H9 (cell line): Measurements from ENCODE around the gene VPS39. TPM values are rescaled to one million over a fixed set of nuclear protein-coding genes. Genes with fewer than 3 reads are reported as not detected.

Experiments used
- DNase-seq: peaks from one replicate; pipeline ENCODE4 v3.0.0-alpha.2; 2017
- H2AFZ ChIP-seq: one replicate; pipeline ENCODE4 v1.6.1; 2013; ENCODE audit warnings: mild to moderate bottlenecking, low read length, control low read depth, moderate library complexity
- H2AK5ac ChIP-seq: 2 replicates; pipeline ENCODE4 v1.6.1; 2013; ENCODE audit warnings: low read length, control low read depth, mixed read lengths; ENCODE audit not compliant: insufficient read length
- H2BK120ac ChIP-seq: one replicate; pipeline ENCODE4 v1.6.1; 2013; ENCODE audit warnings: low read depth, mild to moderate bottlenecking, low read length, control low read depth, inconsistent platforms; ENCODE audit not compliant: poor library complexity, severe bottlenecking
- H2BK12ac ChIP-seq: 2 replicates; pipeline ENCODE4 v1.6.1; 2013; ENCODE audit warnings: low read length, control low read depth, mixed read lengths, low read depth; ENCODE audit not compliant: insufficient read length
- H2BK15ac ChIP-seq: 2 replicates; pipeline ENCODE4 v1.6.1; 2013; ENCODE audit warnings: low read depth, low read length, control low read depth
- H2BK20ac ChIP-seq: one replicate; pipeline ENCODE4 v1.6.1; 2013; ENCODE audit warnings: low read depth, mild to moderate bottlenecking, low read length, control low read depth, inconsistent platforms; ENCODE audit not compliant: poor library complexity, severe bottlenecking
- H2BK5ac ChIP-seq: 2 replicates; pipeline ENCODE4 v1.6.1; 2013; ENCODE audit warnings: low read length, control low read depth, mixed read lengths; ENCODE audit not compliant: insufficient read length
- H3K14ac ChIP-seq: 2 replicates; pipeline ENCODE4 v1.6.1; 2013; ENCODE audit warnings: low read length, control low read depth; ENCODE audit not compliant: insufficient read depth
- H3K18ac ChIP-seq: 2 replicates; pipeline ENCODE4 v1.6.1; 2013; ENCODE audit warnings: low read depth, mild to moderate bottlenecking, mixed read lengths, low read length, control low read depth; ENCODE audit not compliant: insufficient read length
- H3K23ac ChIP-seq: 2 replicates; pipeline ENCODE4 v1.6.1; 2013; ENCODE audit warnings: low read length, control low read depth, mixed read lengths, low read depth; ENCODE audit not compliant: insufficient read length
- H3K23me2 ChIP-seq: 2 replicates; pipeline ENCODE4 v1.6.1; 2013; ENCODE audit warnings: low read depth, mild to moderate bottlenecking, mixed read lengths, low read length, control low read depth; ENCODE audit not compliant: insufficient read length, poor library complexity, severe bottlenecking
- H3K27ac ChIP-seq: 2 replicates; pipeline ENCODE4 v1.5.1; 2013; ENCODE audit warnings: low read length, control low read depth, mixed read lengths, low read depth; ENCODE audit not compliant: insufficient read length
- H3K27me3 ChIP-seq: 2 replicates; pipeline ENCODE4 v1.6.1; 2013; ENCODE audit warnings: low read length, control low read depth, inconsistent platforms; ENCODE audit not compliant: insufficient read depth
- H3K4ac ChIP-seq: 2 replicates; pipeline ENCODE4 v1.6.1; 2013; ENCODE audit warnings: low read depth, mild to moderate bottlenecking, control low read depth, inconsistent platforms, low read length, moderate library complexity
- H3K4me1 ChIP-seq: 2 replicates; pipeline ENCODE4 v1.6.1; 2013; ENCODE audit warnings: low read length, control low read depth, inconsistent platforms; ENCODE audit not compliant: insufficient read depth
- H3K4me2 ChIP-seq: 2 replicates; pipeline ENCODE4 v1.6.1; 2013; ENCODE audit warnings: low read length, control low read depth, mixed read lengths; ENCODE audit not compliant: insufficient read length, insufficient read depth
- H3K56ac ChIP-seq: 2 replicates; pipeline ENCODE4 v1.6.1; 2013; ENCODE audit warnings: low read depth, mild to moderate bottlenecking, mixed read lengths, low read length, control low read depth; ENCODE audit not compliant: insufficient read length
- H3K79me1 ChIP-seq: 2 replicates; pipeline ENCODE4 v1.6.1; 2013; ENCODE audit warnings: low read depth, mild to moderate bottlenecking, moderate library complexity, low read length, control low read depth, inconsistent platforms; ENCODE audit not compliant: insufficient read depth, poor library complexity, severe bottlenecking
- H3K79me2 ChIP-seq: 2 replicates; pipeline ENCODE4 v1.6.1; 2013; ENCODE audit warnings: low read length, control low read depth, inconsistent platforms; ENCODE audit not compliant: insufficient read depth
- H3K9ac ChIP-seq: 2 replicates; pipeline ENCODE4 v1.6.1; 2013; ENCODE audit warnings: low read length, control low read depth, mixed read lengths; ENCODE audit not compliant: insufficient read length; ENCODE audit errors: extremely low read depth
- H3K9me3 ChIP-seq: one replicate; pipeline ENCODE4 v1.6.1; 2013; ENCODE audit warnings: low read depth, low read length, inconsistent platforms; ENCODE audit not compliant: control insufficient read depth
- H3T11ph ChIP-seq: one replicate; pipeline ENCODE4 v1.6.1; 2013; ENCODE audit warnings: mild to moderate bottlenecking, low read length, control low read depth, inconsistent platforms
- H4K20me1 ChIP-seq: one replicate; pipeline ENCODE4 v1.6.1; 2013; ENCODE audit not compliant: control insufficient read depth, insufficient read length, insufficient read depth
- H4K5ac ChIP-seq: 2 replicates; pipeline ENCODE4 v1.6.1; 2013; ENCODE audit warnings: low read depth, mild to moderate bottlenecking, mixed read lengths, low read length, control low read depth; ENCODE audit not compliant: insufficient read length
- H4K8ac ChIP-seq: replicated peaks from 2 replicates; pipeline ENCODE4 v1.6.1; 2013; ENCODE audit warnings: low read length, control low read depth, mixed read lengths, low read depth; ENCODE audit not compliant: insufficient read length
- H4K91ac ChIP-seq: 2 replicates; pipeline ENCODE4 v1.6.1; 2013; ENCODE audit warnings: low read depth, mild to moderate bottlenecking, moderate library complexity, mixed read lengths, low read length, control low read depth; ENCODE audit not compliant: insufficient read length
- H3K27ac Mint-ChIP-seq, 3 experiments: 2 replicates in 2 of 3; 3 replicates in 1 of 3; pipeline ENCODE4 v1.8.0; 2020 to 2021; ENCODE audit warnings: mixed read lengths in 3 of 3, mild to moderate bottlenecking in 1 of 3, moderate library complexity in 1 of 3
- H3K27me3 Mint-ChIP-seq: 2 replicates; pipeline ENCODE4 v1.8.0; 2021; ENCODE audit warnings: low read depth, mild to moderate bottlenecking, moderate library complexity, mixed read lengths
- H3K36me3 Mint-ChIP-seq, 3 experiments: 2 replicates in 2 of 3; 3 replicates in 1 of 3; pipeline ENCODE4 v1.8.0; 2020 to 2021; ENCODE audit warnings: low read depth in 3 of 3, mixed read lengths in 3 of 3; ENCODE audit not compliant: insufficient read depth in 1 of 3
- H3K4me1 Mint-ChIP-seq, 2 experiments: 2 replicates each; pipeline ENCODE4 v1.8.0; 2020; ENCODE audit warnings: mixed read lengths in 2 of 2
- H3K4me3 Mint-ChIP-seq, 2 experiments: 2 replicates in 1 of 2; 3 replicates in 1 of 2; pipeline ENCODE4 v1.8.0; 2020 to 2021; ENCODE audit warnings: mild to moderate bottlenecking in 2 of 2, mixed read lengths in 2 of 2, moderate library complexity in 1 of 2
- H3K9me3 Mint-ChIP-seq, 2 experiments: 2 replicates in 1 of 2; 3 replicates in 1 of 2; pipeline ENCODE4 v1.8.0; 2020; ENCODE audit warnings: mild to moderate bottlenecking in 2 of 2, mixed read lengths in 2 of 2, moderate library complexity in 1 of 2
- WGBS: extraction: QIAGEN DNeasy Blood & Tissue Kit; methylation state at CpG from one replicate; pipeline ENCODE4 v1.1.7; 2013; ENCODE audit warnings: missing lambda C conversion rate, low lambda C conversion rate, mixed read lengths; ENCODE audit not compliant: insufficient read length; ENCODE audit errors: extremely low coverage; 5-methylcytosine and 5-hydroxymethylcytosine counted together
- total RNA-seq: library from RNA; stranded (reverse); gene quantifications from 2 replicates; pipeline ENCODE4 v1.2.1, GENCODE V29; 2021
- TF ChIP-seq, protein P1 (sequence below): fragments of 200-600 bp; sonication (generic); conservative IDR thresholded peaks from 3 replicates; pipeline ENCODE4 v1.8.0; 2021; ENCODE audit warnings: antibody characterized with exemption, mild to moderate bottlenecking

Gene VPS39
- total RNA-seq, 1 experiment from 2014 or later, result 48.6 TPM

DNA sequence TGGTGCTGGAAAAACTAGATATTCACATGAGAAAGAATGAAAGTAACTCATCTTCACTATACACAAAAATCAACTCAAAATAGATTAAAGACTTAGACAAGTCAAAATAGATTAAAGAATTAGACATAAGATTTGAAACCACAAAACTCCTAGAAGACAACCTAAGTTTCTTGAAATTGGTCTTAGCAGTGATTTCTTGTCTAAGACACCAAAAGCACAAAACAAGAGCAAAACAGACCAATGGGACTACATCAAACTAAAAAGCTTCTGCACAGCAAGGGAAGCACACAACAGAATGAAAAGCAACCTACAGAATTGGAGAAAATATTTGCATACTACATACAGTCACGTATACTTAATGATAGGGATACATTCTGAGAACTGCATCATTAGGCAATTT, 6.5 kb upstream of the VPS39 start:
- WGBS, result no CpG with 5 or more reads among the region's 1 CpG
- no peak overlapping the region for H3K27ac Mint-ChIP-seq
- H2AK5ac ChIP-seq, result no peak overlapping the region

More for the DNA sequence above, 6.5 kb upstream of the VPS39 start:
- H2BK20ac ChIP-seq, result no peak overlapping the region
- no peaks in the 10 kb centered on the region for H3K79me2 ChIP-seq
- H3K27me3 ChIP-seq, result no peaks in the 10 kb centered on the region
- no peak overlapping the region for H4K91ac ChIP-seq
- TF ChIP-seq, protein P1, sequence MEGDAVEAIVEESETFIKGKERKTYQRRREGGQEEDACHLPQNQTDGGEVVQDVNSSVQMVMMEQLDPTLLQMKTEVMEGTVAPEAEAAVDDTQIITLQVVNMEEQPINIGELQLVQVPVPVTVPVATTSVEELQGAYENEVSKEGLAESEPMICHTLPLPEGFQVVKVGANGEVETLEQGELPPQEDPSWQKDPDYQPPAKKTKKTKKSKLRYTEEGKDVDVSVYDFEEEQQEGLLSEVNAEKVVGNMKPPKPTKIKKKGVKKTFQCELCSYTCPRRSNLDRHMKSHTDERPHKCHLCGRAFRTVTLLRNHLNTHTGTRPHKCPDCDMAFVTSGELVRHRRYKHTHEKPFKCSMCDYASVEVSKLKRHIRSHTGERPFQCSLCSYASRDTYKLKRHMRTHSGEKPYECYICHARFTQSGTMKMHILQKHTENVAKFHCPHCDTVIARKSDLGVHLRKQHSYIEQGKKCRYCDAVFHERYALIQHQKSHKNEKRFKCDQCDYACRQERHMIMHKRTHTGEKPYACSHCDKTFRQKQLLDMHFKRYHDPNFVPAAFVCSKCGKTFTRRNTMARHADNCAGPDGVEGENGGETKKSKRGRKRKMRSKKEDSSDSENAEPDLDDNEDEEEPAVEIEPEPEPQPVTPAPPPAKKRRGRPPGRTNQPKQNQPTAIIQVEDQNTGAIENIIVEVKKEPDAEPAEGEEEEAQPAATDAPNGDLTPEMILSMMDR, result no peak
- H3K27ac ChIP-seq, result no peak overlapping the region
- H2AFZ ChIP-seq, result no peak overlapping the region
- no peaks in the 10 kb centered on the region for H3K4me1 ChIP-seq
- no peak overlapping the region for H2BK12ac ChIP-seq
- H3K4me2 ChIP-seq, result no peak overlapping the region
- H4K5ac ChIP-seq, result no peak overlapping the region
- H4K8ac ChIP-seq, result no peak overlapping the region
- no peaks in the 10 kb centered on the region for H3K27me3 Mint-ChIP-seq
- no peak overlapping the region for H2BK120ac ChIP-seq
- H3K36me3 Mint-ChIP-seq, result peaks cover 17 to 66% (median 55%) of the 10 kb centered on the region in 3 experiments; a peak in 6 of 7 replicates
- no peak overlapping the region for H3K4ac ChIP-seq
- H3T11ph ChIP-seq, result no peak overlapping the region
- no peak overlapping the region for H3K4me3 Mint-ChIP-seq
- H4K20me1 ChIP-seq, result no peaks in the 10 kb centered on the region
- H3K14ac ChIP-seq, result no peak overlapping the region
- no peak for DNase-seq
- H2BK5ac ChIP-seq, result no peak overlapping the region
- no peak overlapping the region for H3K56ac ChIP-seq
- H2BK15ac ChIP-seq, result no peak overlapping the region
- no peak overlapping the region for H3K23ac ChIP-seq
- no peak overlapping the region for H3K9ac ChIP-seq
- H3K9me3 Mint-ChIP-seq, result no peaks in the 10 kb centered on the region
- no peaks in the 10 kb centered on the region for H3K9me3 ChIP-seq
- H3K4me1 Mint-ChIP-seq, result no peaks in the 10 kb centered on the region
- H3K79me1 ChIP-seq, result peaks cover 3% of the 10 kb centered on the region
- no peaks in the 10 kb centered on the region for H3K23me2 ChIP-seq
- no peak overlapping the region for H3K18ac ChIP-seq
